Measurements from ENCODE around the gene RAB7B.

RAB7B gene

GRCh38 chr1:205976036-205976435 is 27.2 kb downstream of the RAB7B start:
- no peak for DNase-seq
- Histone ChIP-seq H3K27me3 (replicated peaks) (no peaks in the 10 kb centered on the region), H3K27ac (no peak overlapping the region), H3K4me3 (ENCODE audit: low read depth, low read length) (no peak overlapping the region), H3K36me3 (replicated peaks) (no peaks in the 10 kb centered on the region)
- in situ Hi-C loops (cut with HindIII; ENCODE audit: low pct_ligation_motif_present, low sequenced_read_pairs), result loop anchor here (25.0 kb wide), 1 partner anchor 136 kb away; the partner anchor contains the start of gene AVPR1B
- TF ChIP-seq CTCF (IDR thresholded peaks at IDR 0.05; ENCODE audit: low read depth, low read length, missing control alignments), result no peak

- no peaks in the 10 kb centered on the region for H3K27me3 ChIP-seq (replicated peaks)
- in situ Hi-C loops (cut with HindIII; ENCODE audit: low pct_ligation_motif_present, low sequenced_read_pairs), result loop anchor here (25.0 kb wide), 1 partner anchor 137 kb away; the partner anchor contains the start of gene AVPR1B
- DNase-seq, result no peak
These were observed 27.7 kb downstream of the RAB7B start for GRCh38 chr1:205975387-205975998.

GRCh38 chr1:205974712-205975111 is 28.5 kb downstream of the RAB7B start:
- no peaks in the 10 kb centered on the region for H3K36me3 ChIP-seq (replicated peaks)
- TF ChIP-seq CTCF (IDR thresholded peaks at IDR 0.05; ENCODE audit: low read depth, low read length, missing control alignments), result no peak
- in situ Hi-C loops (cut with HindIII; ENCODE audit: low pct_ligation_motif_present, low sequenced_read_pairs), result loop anchor here (25.0 kb wide), 1 partner anchor 138 kb away; the partner anchor contains the start of gene AVPR1B
- H3K27me3 ChIP-seq (replicated peaks), result no peaks in the 10 kb centered on the region
- no peak overlapping the region for H3K4me3 ChIP-seq (ENCODE audit: low read depth, low read length)
- H3K27ac ChIP-seq, result no peak overlapping the region
- no peak for DNase-seq

More at GRCh38 chr1:205975387-205975998, 27.7 kb downstream of the RAB7B start:
- Histone ChIP-seq H3K36me3 (replicated peaks) (no peaks in the 10 kb centered on the region), H3K27ac (no peak overlapping the region), H3K4me3 (ENCODE audit: low read depth, low read length) (no peak overlapping the region)
- TF ChIP-seq CTCF (IDR thresholded peaks at IDR 0.05; ENCODE audit: low read depth, low read length, missing control alignments), result no peak

- Histone ChIP-seq H3K27me3 (replicated peaks) (no peaks in the 10 kb centered on the region), H3K4me3 (ENCODE audit: low read depth, low read length) (no peak overlapping the region), H3K27ac (no peak overlapping the region), H3K36me3 (replicated peaks) (no peaks in the 10 kb centered on the region)
- TF ChIP-seq CTCF (IDR thresholded peaks at IDR 0.05; ENCODE audit: low read depth, low read length, missing control alignments), result no peak
- in situ Hi-C loops (cut with HindIII; ENCODE audit: low pct_ligation_motif_present, low sequenced_read_pairs), result no loop called here
- no peak for DNase-seq
These were observed 29.6 kb downstream of the RAB7B start for GRCh38 chr1:205973377-205974232.

- no peak for DNase-seq
- TF ChIP-seq CTCF (IDR thresholded peaks at IDR 0.05; ENCODE audit: low read depth, low read length, missing control alignments), result no peak
- no peaks in the 10 kb centered on the region for H3K27me3 ChIP-seq (replicated peaks)
- no peak overlapping the region for H3K4me3 ChIP-seq (ENCODE audit: low read depth, low read length)
- H3K36me3 ChIP-seq (replicated peaks), result no peaks in the 10 kb centered on the region
- no peak overlapping the region for H3K27ac ChIP-seq
- in situ Hi-C loops (cut with HindIII; ENCODE audit: low pct_ligation_motif_present, low sequenced_read_pairs), result no loop called here
These were observed 30.6 kb downstream of the RAB7B start for GRCh38 chr1:205972491-205973168.
